Dendritic cell treated with granulocyte-macrophage colony-stimulating factor and Interleukin-4, amounts not matched to agents 40 ng/mL and 50 ng/mL, for 4 days (primary cell): ENCODE data around the gene SMIM32.

Experiments used
- H3K27ac Mint-ChIP-seq: one replicate; pipeline ENCODE4 v1.8.0; 2022; ENCODE audit warnings: mild to moderate bottlenecking, mixed read lengths
- H3K27me3 Mint-ChIP-seq: one replicate; pipeline ENCODE4 v1.8.0; 2022; ENCODE audit warnings: mild to moderate bottlenecking, mixed read lengths
- H3K36me3 Mint-ChIP-seq: one replicate; pipeline ENCODE4 v1.8.0; 2022; ENCODE audit warnings: low read depth, mixed read lengths
- H3K4me1 Mint-ChIP-seq: one replicate; pipeline ENCODE4 v1.8.0; 2022; ENCODE audit warnings: low read depth, mixed read lengths
- H3K4me3 Mint-ChIP-seq: one replicate; pipeline ENCODE4 v1.8.0; 2022; ENCODE audit warnings: mild to moderate bottlenecking, moderate library complexity, mixed read lengths
- H3K9me3 Mint-ChIP-seq: one replicate; pipeline ENCODE4 v1.8.0; 2022; ENCODE audit warnings: mixed read lengths
- intact Hi-C: fragments of 100-400 bp; cut with micrococcal nuclease; formaldehyde crosslinking; loops from one replicate; pipeline ENCODE4 v1.15.0; 2022

SMIM32 gene

GRCh38 chr5:136149891-136150290, 43.1 kb downstream of the SMIM32 start:
- Mint-ChIP-seq H3K9me3 (no peaks in the 10 kb centered on the region), H3K27ac (no peak overlapping the region), H3K27me3 (no peaks in the 10 kb centered on the region), H3K36me3 (peaks cover 41% of the 10 kb centered on the region), H3K4me1 (no peaks in the 10 kb centered on the region), H3K4me3 (no peak overlapping the region)
- intact Hi-C loops, result no loop called here

GRCh38 chr5:136147632-136148031, 45.3 kb downstream of the SMIM32 start:
- peaks cover 20% of the 10 kb centered on the region for H3K36me3 Mint-ChIP-seq
- H3K27ac Mint-ChIP-seq, result no peak overlapping the region
- H3K27me3 Mint-ChIP-seq, result no peaks in the 10 kb centered on the region
- intact Hi-C loops, result no loop called here
- H3K9me3 Mint-ChIP-seq, result no peaks in the 10 kb centered on the region
- no peak overlapping the region for H3K4me3 Mint-ChIP-seq
- no peaks in the 10 kb centered on the region for H3K4me1 Mint-ChIP-seq

- no peaks in the 10 kb centered on the region for H3K27me3 Mint-ChIP-seq
- no peaks in the 10 kb centered on the region for H3K4me1 Mint-ChIP-seq
- no peak overlapping the region for H3K4me3 Mint-ChIP-seq
- intact Hi-C loops, result no loop called here
- no peaks in the 10 kb centered on the region for H3K9me3 Mint-ChIP-seq
- no peak overlapping the region for H3K27ac Mint-ChIP-seq
- peaks cover 16% of the 10 kb centered on the region for H3K36me3 Mint-ChIP-seq
Observed at GRCh38 chr5:136146201-136146600, 46.8 kb downstream of the SMIM32 start.

DNA sequence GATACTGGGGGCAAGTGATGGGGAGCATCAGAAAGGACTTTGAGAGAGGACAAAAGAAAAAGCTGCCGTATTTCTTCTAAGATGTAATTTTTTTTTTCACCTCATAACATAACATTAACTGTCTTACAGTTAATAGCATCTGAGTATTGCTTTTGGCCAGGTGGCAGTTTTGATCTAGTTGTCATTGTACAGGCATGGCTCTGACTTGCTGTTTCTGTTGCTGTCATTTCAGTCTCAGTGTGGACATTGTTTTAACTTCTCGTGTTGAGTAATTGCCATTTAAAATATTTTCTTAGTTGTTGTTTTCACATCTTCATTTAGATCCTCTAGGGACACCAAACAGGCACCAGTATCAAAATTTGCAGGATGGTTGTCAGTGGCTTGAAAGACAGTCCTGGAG, 47.9 kb downstream of the SMIM32 start:
- Mint-ChIP-seq H3K27me3 (no peaks in the 10 kb centered on the region), H3K4me3 (no peak overlapping the region), H3K9me3 (no peaks in the 10 kb centered on the region), H3K36me3 (peaks cover 8% of the 10 kb centered on the region), H3K27ac (no peak overlapping the region), H3K4me1 (no peaks in the 10 kb centered on the region)
- intact Hi-C loops, result no loop called here

GRCh38 chr5:136143763-136144162, 49.2 kb downstream of the SMIM32 start:
- Mint-ChIP-seq H3K27ac (no peak overlapping the region), H3K9me3 (no peaks in the 10 kb centered on the region), H3K27me3 (no peaks in the 10 kb centered on the region), H3K4me1 (peaks cover 9% of the 10 kb centered on the region), H3K36me3 (peaks cover 13% of the 10 kb centered on the region), H3K4me3 (no peak overlapping the region)
- intact Hi-C loops, result no loop called here

DNA sequence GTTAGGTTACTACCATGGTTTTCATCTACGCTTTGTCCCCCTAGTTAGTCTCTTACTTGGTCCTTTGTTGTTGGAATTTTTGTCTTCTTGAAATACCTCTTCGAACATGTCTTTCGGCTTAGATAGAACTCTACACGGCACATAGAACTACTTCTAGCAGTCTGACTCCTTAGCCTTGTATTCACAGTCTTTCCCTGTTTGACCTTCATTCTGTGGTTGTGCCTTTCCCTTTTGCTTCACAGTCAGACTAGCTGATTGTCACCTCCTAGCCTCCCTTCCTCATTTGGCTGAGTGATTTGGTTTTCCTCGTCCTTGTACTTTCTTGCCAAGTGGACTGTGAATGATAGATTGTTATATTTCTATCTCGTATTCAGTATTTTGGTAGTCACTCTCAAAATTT, 49.6 kb downstream of the SMIM32 start:
- Mint-ChIP-seq H3K27ac (no peak overlapping the region), H3K9me3 (no peaks in the 10 kb centered on the region), H3K36me3 (peaks cover 11% of the 10 kb centered on the region), H3K27me3 (no peaks in the 10 kb centered on the region), H3K4me3 (no peak overlapping the region), H3K4me1 (peaks cover 11% of the 10 kb centered on the region)
- intact Hi-C loops, result no loop called here

GRCh38 chr5:136141561-136141960, 51.4 kb downstream of the SMIM32 start:
- Mint-ChIP-seq H3K27me3 (no peaks in the 10 kb centered on the region), H3K9me3 (no peaks in the 10 kb centered on the region), H3K4me1 (peaks cover 21% of the 10 kb centered on the region), H3K36me3 (peaks cover 8% of the 10 kb centered on the region), H3K27ac (no peak overlapping the region), H3K4me3 (no peak overlapping the region)
- intact Hi-C loops, result no loop called here
